Uterus (tissue), 4 donors: ENCODE measurements around the gene ZNF146. TPM values are rescaled to one million over a fixed set of nuclear protein-coding genes. Genes with fewer than 3 reads are reported as not detected.
"Not testable (repeated sequence)": the region's sequence is repeated elsewhere in the genome, so short reads cannot be mapped to it uniquely, and the experiment has no call there.

Experiments used
- DNase-seq, 2 donors: peaks; one replicate each; pipeline ENCODE4 v3.0.0-alpha.2; 2019 to 2020
- H3K27ac ChIP-seq, 2 donors: fragments of 200-600 bp; sonication (generic); 1 replicate in 1 of 2; 2 replicates in 1 of 2; pipeline ENCODE4 v1.5.1; 2016 to 2018
- H3K27me3 ChIP-seq, 2 donors: fragments of 200-600 bp; sonication (generic); one replicate each; pipeline ENCODE4 v1.5.1; 2018 to 2019; ENCODE audit warnings: control low read depth in 1 of 2
- H3K36me3 ChIP-seq, 2 donors: fragments of 200-600 bp; sonication (generic); one replicate each; pipeline ENCODE4 v1.5.1; 2019; ENCODE audit warnings: control low read depth in 1 of 2
- H3K4me1 ChIP-seq, 2 donors: fragments of 200-600 bp; sonication (generic); one replicate each; pipeline ENCODE4 v1.5.1; 2018 to 2019; ENCODE audit warnings: control low read depth in 1 of 2
- H3K4me3 ChIP-seq, 2 donors: fragments of 200-600 bp; sonication (generic); 1 replicate in 1 of 2; 2 replicates in 1 of 2; pipeline ENCODE4 v1.5.1; 2018 to 2019; ENCODE audit warnings: mild to moderate bottlenecking in 1 of 2
- H3K9me3 ChIP-seq, 2 donors: fragments of 200-600 bp; sonication (generic); one replicate each; pipeline ENCODE4 v1.5.1; 2019; ENCODE audit warnings: control low read depth in 1 of 2
- CTCF ChIP-seq, 4 experiments: fragments of 200-600 bp in 2 of 4; fragments of 450-650 bp in 2 of 4; sonication (generic) in 2 of 4; IDR thresholded peaks; one replicate each; pipeline ENCODE4 v1.5.1; 2016 to 2019; ENCODE audit warnings: antibody characterized with exemption in 4 of 4, mild to moderate bottlenecking in 2 of 4, moderate library complexity in 1 of 4
- POLR2A ChIP-seq, 2 donors: fragments of 450-650 bp; IDR thresholded peaks; one replicate each; pipeline ENCODE4 v1.6.1; 2016; ENCODE audit warnings: antibody characterized with exemption in 2 of 2, mild to moderate bottlenecking in 1 of 2, moderate library complexity in 1 of 2
- intact Hi-C: fragments of 100-400 bp; cut with DNase I; formaldehyde crosslinking; loops from one replicate; pipeline ENCODE4 v1.15.1; 2023; ENCODE audit warnings: low total_unique reads
- total RNA-seq, 4 donors: library from RNA; depleted of rRNA in 3 of 4; stranded (reverse); fragments of >200 nt in 3 of 4; gene quantifications; one replicate each; pipeline versions ENCODE4 v1.1.0 to v1.2.4, GENCODE V29; 2014 to 2023
- donor health status: DM: yes; HTN: yes; CAD: no.

Gene ZNF146
- total RNA-seq: 100 to 1,000 TPM in 1 of 4 donors, 10 to 100 TPM in 3; 54.7 to 238 (median 84.2) TPM

GRCh38 chr19:36214386-36215275 lies at the start of gene ZNF146, which contains the start of gene ZNF565:
Gene ZNF146 (plus strand): TSS chr19:36215106. CDS start chr19:36236441, 21,335 bp downstream.
Gene ZNF565 (minus strand): TSS chr19:36214665. CDS start chr19:36201985, 12,680 bp downstream.
- peak within 1 kb of the TSS; percentile 94 to 97 for H3K27ac ChIP-seq
- intact Hi-C loops: no loop called here
- peaks cover 0 to 7% of the 10 kb centered on the region in 2 donors for H3K4me1 ChIP-seq
- no peaks in the 10 kb centered on the region for H3K9me3 ChIP-seq
- peak; percentile 96 to 98 for DNase-seq
- no peaks in the 10 kb centered on the region for H3K36me3 ChIP-seq
- H3K4me3 ChIP-seq: peak within 1 kb of the TSS; percentile 67 to 88
- H3K27me3 ChIP-seq: no peaks in the 10 kb centered on the region
- TF ChIP-seq CTCF (IDR thresholded peaks at IDR 0.05) (peak in 2 of 4 experiments; percentile 38 to 40), POLR2A (IDR thresholded peaks at IDR 0.05) (peak; percentile 58 to 81)

- intact Hi-C loops: no loop called here
- peak in 1 of 2 donors; percentile 31 for DNase-seq
- Histone ChIP-seq H3K4me3 (no peak overlapping the region), H3K9me3 (no peaks in the 10 kb centered on the region), H3K27me3 (no peaks in the 10 kb centered on the region), H3K36me3 (no peaks in the 10 kb centered on the region), H3K27ac (peak overlapping the region; percentile 42 to 49), H3K4me1 (no peaks in the 10 kb centered on the region)
- TF ChIP-seq POLR2A (IDR thresholded peaks at IDR 0.05): no peak
- no peak for TF ChIP-seq CTCF (IDR thresholded peaks at IDR 0.05)
These were observed 45.7 kb upstream of the ZNF146 start for GRCh38 chr19:36169084-36169760.

GRCh38 chr19:36172852-36173251 lies 42.1 kb upstream of the ZNF146 start:
- H3K36me3 ChIP-seq: no peaks in the 10 kb centered on the region
- no peak overlapping the region for H3K4me3 ChIP-seq
- H3K27ac ChIP-seq: no peak overlapping the region
- intact Hi-C loops: loop anchor here (5.0 kb wide), 1 partner anchor 46 kb away; no protein-coding TSS in a partner anchor
- no peaks in the 10 kb centered on the region for H3K27me3 ChIP-seq
- DNase-seq: no peak
- no peak for TF ChIP-seq POLR2A (IDR thresholded peaks at IDR 0.05)
- no peaks in the 10 kb centered on the region for H3K4me1 ChIP-seq
- no peaks in the 10 kb centered on the region for H3K9me3 ChIP-seq

GRCh38 chr19:36173846-36174245 lies 41.1 kb upstream of the ZNF146 start:
- not testable (repeated sequence) for H3K27ac ChIP-seq, H3K4me1 ChIP-seq, H3K4me3 ChIP-seq, DNase-seq, H3K36me3 ChIP-seq, H3K27me3 ChIP-seq, H3K9me3 ChIP-seq
- intact Hi-C loops: loop anchor here (5.0 kb wide), 1 partner anchor 47 kb away; no protein-coding TSS in a partner anchor

GRCh38 chr19:36179077-36179476 lies 35.8 kb upstream of the ZNF146 start:
- H3K9me3 ChIP-seq, H3K4me3 ChIP-seq, H3K4me1 ChIP-seq, H3K36me3 ChIP-seq, intact Hi-C loops, H3K27me3 ChIP-seq, DNase-seq, H3K27ac ChIP-seq: not testable (repeated sequence)

GRCh38 chr19:36182612-36183244 lies 32.2 kb upstream of the ZNF146 start:
- intact Hi-C loops: no loop called here
- Histone ChIP-seq H3K27ac (no peak overlapping the region), H3K27me3 (no peaks in the 10 kb centered on the region), H3K36me3 (no peaks in the 10 kb centered on the region), H3K4me3 (no peak overlapping the region), H3K9me3 (no peaks in the 10 kb centered on the region), H3K4me1 (no peaks in the 10 kb centered on the region)
- TF ChIP-seq POLR2A (IDR thresholded peaks at IDR 0.05): no peak
- no peak for DNase-seq
